Tibial nerve (tissue), 4 donors: ENCODE results near the gene CCDC47. TPM values are rescaled to one million over a fixed set of nuclear protein-coding genes. Genes with fewer than 3 reads are reported as not detected.

ENCODE experiments used
- DNase-seq, 2 donors: peaks; one replicate each; pipeline ENCODE4 v3.0.0-alpha.2; 2019; ENCODE audit warnings: low spot score in 2 of 2
- H3K27ac ChIP-seq, 4 donors: fragments of 200-600 bp; sonication (generic) in 3 of 4; one replicate each; pipeline ENCODE4 v1.5.1; 2017 to 2019; ENCODE audit warnings: mild to moderate bottlenecking in 1 of 4
- H3K27me3 ChIP-seq, 2 donors: fragments of 200-600 bp; sonication (generic) in 1 of 2; one replicate each; pipeline versions ENCODE4 v1.5.1 to v1.6.0; 2017 to 2019
- H3K36me3 ChIP-seq, 3 donors: fragments of 200-600 bp; sonication (generic); one replicate each; pipeline ENCODE4 v1.5.1; 2018 to 2019
- H3K4me1 ChIP-seq, 4 donors: fragments of 200-600 bp; sonication (generic) in 3 of 4; one replicate each; pipeline ENCODE4 v1.5.1; 2017 to 2019
- H3K4me3 ChIP-seq, 4 donors: fragments of 200-600 bp; sonication (generic) in 3 of 4; one replicate each; pipeline ENCODE4 v1.5.1; 2017 to 2019; ENCODE audit warnings: mild to moderate bottlenecking in 1 of 4, moderate library complexity in 1 of 4
- H3K9me3 ChIP-seq, 4 donors: fragments of 200-600 bp; sonication (generic) in 3 of 4; one replicate each; pipeline ENCODE4 v1.5.1; 2017 to 2019
- EP300 ChIP-seq, 2 donors: sonication (generic); formaldehyde crosslinking; IDR thresholded peaks; one replicate each; pipeline ENCODE4 v1.6.1; 2017; ENCODE audit warnings: antibody characterized with exemption in 2 of 2, mild to moderate bottlenecking in 1 of 2
- POLR2A ChIP-seq, 2 donors: fragments of 450-650 bp; IDR thresholded peaks; one replicate each; pipeline ENCODE4 v1.6.1; 2017; ENCODE audit warnings: antibody characterized with exemption in 2 of 2, mild to moderate bottlenecking in 2 of 2, moderate library complexity in 2 of 2
- WGBS, 2 donors: methylation state at CpG; one replicate each; pipeline ENCODE4 v1.1.5; 2018; 5-methylcytosine and 5-hydroxymethylcytosine counted together
- total RNA-seq, 4 donors: library from RNA; depleted of rRNA; stranded (reverse); fragments of >200 nt; gene quantifications; one replicate each; pipeline ENCODE4 v1.1.0, GENCODE V29; 2016
- TF ChIP-seq, protein P1 (sequence below), 5 experiments: fragments of 200-600 bp in 3 of 5; fragments of 450-650 bp in 2 of 5; sonication (generic) in 3 of 5; IDR thresholded peaks; one replicate each; pipeline ENCODE4 v1.5.1; 2016 to 2019; ENCODE audit warnings: antibody characterized with exemption in 5 of 5, mild to moderate bottlenecking in 3 of 5, moderate library complexity in 2 of 5

Gene CCDC47
- total RNA-seq, 4 donors from 2014 or later: 43.7 to 62.0 (median 51.0) TPM

DNA sequence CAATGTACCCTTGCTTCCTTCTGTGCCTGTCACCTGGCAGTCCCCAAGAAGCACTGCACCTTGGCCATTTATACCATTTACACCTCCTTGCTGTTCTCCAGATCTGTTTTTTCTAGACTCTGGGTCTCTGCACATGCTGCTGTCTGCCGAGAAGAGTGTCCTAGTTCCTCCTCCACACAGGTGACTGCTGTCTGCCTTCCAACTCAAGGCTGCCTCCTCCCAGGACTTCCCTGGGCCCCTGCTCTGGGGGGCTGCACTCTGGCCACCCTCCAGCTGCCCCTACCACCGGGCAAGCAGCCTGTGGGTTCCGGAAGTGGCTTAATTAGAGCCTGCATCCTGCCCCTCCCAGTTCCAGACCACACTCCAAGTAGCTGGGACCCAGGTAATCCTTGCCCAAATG lies 67.7 kb downstream of the CCDC47 start:
- TF ChIP-seq EP300 (IDR thresholded peaks at IDR 0.05): no peak
- no peak for TF ChIP-seq POLR2A (IDR thresholded peaks at IDR 0.05)
- TF ChIP-seq, protein P1, sequence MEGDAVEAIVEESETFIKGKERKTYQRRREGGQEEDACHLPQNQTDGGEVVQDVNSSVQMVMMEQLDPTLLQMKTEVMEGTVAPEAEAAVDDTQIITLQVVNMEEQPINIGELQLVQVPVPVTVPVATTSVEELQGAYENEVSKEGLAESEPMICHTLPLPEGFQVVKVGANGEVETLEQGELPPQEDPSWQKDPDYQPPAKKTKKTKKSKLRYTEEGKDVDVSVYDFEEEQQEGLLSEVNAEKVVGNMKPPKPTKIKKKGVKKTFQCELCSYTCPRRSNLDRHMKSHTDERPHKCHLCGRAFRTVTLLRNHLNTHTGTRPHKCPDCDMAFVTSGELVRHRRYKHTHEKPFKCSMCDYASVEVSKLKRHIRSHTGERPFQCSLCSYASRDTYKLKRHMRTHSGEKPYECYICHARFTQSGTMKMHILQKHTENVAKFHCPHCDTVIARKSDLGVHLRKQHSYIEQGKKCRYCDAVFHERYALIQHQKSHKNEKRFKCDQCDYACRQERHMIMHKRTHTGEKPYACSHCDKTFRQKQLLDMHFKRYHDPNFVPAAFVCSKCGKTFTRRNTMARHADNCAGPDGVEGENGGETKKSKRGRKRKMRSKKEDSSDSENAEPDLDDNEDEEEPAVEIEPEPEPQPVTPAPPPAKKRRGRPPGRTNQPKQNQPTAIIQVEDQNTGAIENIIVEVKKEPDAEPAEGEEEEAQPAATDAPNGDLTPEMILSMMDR (IDR thresholded peaks at IDR 0.05): no peak
- Histone ChIP-seq H3K4me1 (peaks cover 0 to 15% (median 7%) of the 10 kb centered on the region in 4 donors), H3K4me3 (no peak overlapping the region), H3K9me3 (no peaks in the 10 kb centered on the region), H3K27me3 (no peaks in the 10 kb centered on the region), H3K36me3 (peaks cover 0 to 76% (median 2%) of the 10 kb centered on the region in 3 donors), H3K27ac (no peak overlapping the region)
- 66 to 70% methylated on average over 3 of the region's 3 CpGs for WGBS, 2 donors
- DNase-seq: no peak

DNA sequence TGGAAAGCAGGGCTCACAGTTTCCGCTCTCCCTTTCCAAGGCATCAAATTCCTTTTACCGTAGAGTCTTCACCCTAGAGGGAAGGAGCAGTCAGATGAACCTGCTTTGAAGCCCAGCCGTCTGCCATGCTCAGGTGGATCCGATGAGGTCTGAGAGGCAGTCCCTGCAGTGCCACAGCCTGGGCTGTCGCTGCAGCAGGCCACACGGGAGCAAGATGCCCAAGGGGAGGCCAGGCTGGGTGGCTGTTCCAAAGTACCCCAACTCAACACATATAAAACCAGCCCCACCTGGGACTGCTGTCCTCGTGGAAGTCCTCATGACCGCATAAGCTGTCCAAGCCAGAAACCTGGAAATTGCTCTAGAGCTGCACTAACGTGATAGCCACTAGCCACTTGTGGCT lies 68.6 kb downstream of the CCDC47 start:
- Histone ChIP-seq H3K27me3 (no peaks in the 10 kb centered on the region), H3K36me3 (peaks cover 0 to 68% (median 2%) of the 10 kb centered on the region in 3 donors), H3K4me1 (peaks cover 0 to 20% (median 7%) of the 10 kb centered on the region in 4 donors), H3K27ac (no peak overlapping the region), H3K4me3 (no peak overlapping the region), H3K9me3 (no peaks in the 10 kb centered on the region)
- 82 to 85% methylated on average over 9 of the region's 9 CpGs for WGBS, 2 donors
- no peak for TF ChIP-seq EP300 (IDR thresholded peaks at IDR 0.05)
- TF ChIP-seq, protein P1 (IDR thresholded peaks at IDR 0.05): no peak
- TF ChIP-seq POLR2A (IDR thresholded peaks at IDR 0.05): no peak
- DNase-seq: no peak

DNA sequence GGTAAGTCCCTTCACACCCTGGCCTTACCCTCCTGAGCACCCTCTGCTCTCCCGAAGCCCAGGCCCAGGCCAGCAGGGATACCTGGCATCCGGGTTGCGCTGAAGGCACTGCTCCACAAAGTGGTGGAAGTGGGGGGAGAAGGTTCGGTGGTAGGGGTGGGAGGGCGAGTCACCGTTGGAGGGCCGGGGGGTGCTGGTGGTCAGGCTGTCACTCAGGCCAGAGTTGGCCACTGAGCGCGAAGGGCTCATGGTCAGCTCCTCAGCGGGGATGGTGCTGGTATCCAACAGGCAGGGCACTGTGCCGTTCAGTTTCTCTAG lies 69.2 kb downstream of the CCDC47 start:
- no peaks in the 10 kb centered on the region for H3K9me3 ChIP-seq
- H3K4me1 ChIP-seq: peaks cover 0 to 22% (median 8%) of the 10 kb centered on the region in 4 donors
- WGBS, 2 donors: 82 to 90% methylated on average over 11 of the region's 11 CpGs
- no peak overlapping the region for H3K27ac ChIP-seq
- H3K36me3 ChIP-seq: peaks cover 0 to 62% (median 2%) of the 10 kb centered on the region in 3 donors
- H3K27me3 ChIP-seq: no peaks in the 10 kb centered on the region
- TF ChIP-seq, protein P1 (IDR thresholded peaks at IDR 0.05): no peak
- TF ChIP-seq EP300 (IDR thresholded peaks at IDR 0.05) (no peak), POLR2A (IDR thresholded peaks at IDR 0.05) (no peak)
- H3K4me3 ChIP-seq: no peak overlapping the region
- no peak for DNase-seq

DNA sequence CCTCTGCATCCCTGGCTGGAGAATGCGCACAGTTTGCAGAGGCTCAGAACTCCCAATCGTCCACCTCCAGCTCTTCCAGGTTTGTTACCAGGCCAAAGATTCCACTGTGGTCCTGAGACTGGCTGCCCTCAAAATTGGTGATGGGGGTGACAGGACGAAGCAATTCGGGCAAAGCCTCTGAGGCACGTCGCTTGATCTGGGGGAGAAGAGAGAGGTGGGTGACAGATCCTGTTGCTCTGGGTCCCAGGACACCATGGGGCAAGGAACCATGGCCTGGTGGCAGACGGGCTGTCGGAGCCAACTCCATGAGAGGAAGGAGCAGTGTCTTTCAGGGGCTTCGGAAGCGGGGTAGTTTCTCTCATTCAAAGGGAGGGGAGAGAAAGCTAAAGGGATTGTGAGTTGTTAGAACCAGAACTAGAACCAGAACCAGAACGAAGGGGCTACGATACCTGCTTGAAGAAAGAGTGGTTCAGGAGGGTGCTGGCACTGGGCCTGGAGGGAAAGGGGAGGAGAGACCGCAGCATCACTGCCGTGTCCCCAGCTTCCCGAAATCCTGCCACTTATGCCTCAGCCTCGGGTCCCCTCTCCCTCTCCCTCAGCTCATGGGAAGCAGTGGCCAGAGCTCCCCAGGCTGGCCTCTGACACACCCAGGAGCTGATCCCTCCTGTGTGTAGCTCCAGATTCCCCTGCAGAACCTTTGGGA lies 69.7 kb downstream of the CCDC47 start:
- H3K27me3 ChIP-seq: no peaks in the 10 kb centered on the region
- H3K36me3 ChIP-seq: peaks cover 0 to 57% (median 2%) of the 10 kb centered on the region in 3 donors
- H3K4me3 ChIP-seq: no peak overlapping the region
- no peak for DNase-seq
- H3K4me1 ChIP-seq: peaks cover 0 to 27% (median 12%) of the 10 kb centered on the region in 4 donors
- 85 to 86% methylated on average over 16 of the region's 16 CpGs for WGBS, 2 donors
- no peak overlapping the region for H3K27ac ChIP-seq
- TF ChIP-seq, protein P1 (IDR thresholded peaks at IDR 0.05): no peak
- no peak for TF ChIP-seq EP300 (IDR thresholded peaks at IDR 0.05)
- TF ChIP-seq POLR2A (IDR thresholded peaks at IDR 0.05): no peak
- H3K9me3 ChIP-seq: no peaks in the 10 kb centered on the region

DNA sequence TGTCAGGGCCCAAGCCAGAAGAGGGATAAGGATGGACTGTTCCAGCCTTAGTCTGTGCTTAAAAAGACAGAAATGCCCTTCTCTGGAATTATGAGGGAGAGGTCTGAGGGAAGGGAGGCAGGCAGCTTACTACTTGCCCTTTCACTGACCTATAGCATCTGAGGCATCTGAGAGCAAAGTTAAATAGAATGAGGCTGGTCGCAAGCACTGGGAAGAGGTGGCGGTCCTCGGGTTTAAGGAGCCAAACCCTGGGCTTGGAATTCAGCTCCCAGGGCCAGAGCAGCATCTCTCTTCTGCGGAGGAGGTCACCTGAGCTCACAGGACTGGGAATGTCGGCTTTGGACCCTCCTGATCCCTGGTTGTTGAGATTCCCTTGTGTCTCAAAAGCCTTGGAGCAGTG lies 70.4 kb downstream of the CCDC47 start:
- TF ChIP-seq EP300 (IDR thresholded peaks at IDR 0.05): no peak
- TF ChIP-seq, protein P1 (IDR thresholded peaks at IDR 0.05): no peak
- no peak for TF ChIP-seq POLR2A (IDR thresholded peaks at IDR 0.05)
- Histone ChIP-seq H3K4me3 (no peak overlapping the region), H3K4me1 (peaks cover 0 to 34% (median 19%) of the 10 kb centered on the region in 4 donors), H3K27ac (peak overlapping the region in 1 of 4 donors; percentile 97), H3K9me3 (no peaks in the 10 kb centered on the region), H3K27me3 (no peaks in the 10 kb centered on the region), H3K36me3 (peaks cover 0 to 50% (median 2%) of the 10 kb centered on the region in 3 donors)
- DNase-seq: no peak
- WGBS, 2 donors: 68 to 70% methylated on average over 5 of the region's 5 CpGs
